ENCODE results near the gene AGRN. TPM values are rescaled to one million over a fixed set of nuclear protein-coding genes. Genes with fewer than 3 reads are reported as not detected.

AGRN gene
- total and polyA plus RNA-seq, 2 of the 4 experiments (the other 2 are of a cell fraction): 8.1 to 115 TPM

GRCh38 chr1:1004780-1005697 is 14.9 kb upstream of the AGRN start:
- TF ChIP-seq NFE2L2 (IDR thresholded peaks at IDR 0.05; ENCODE audit: low read depth, low read length) (no peak), BHLHE40 (IDR thresholded peaks at IDR 0.05; ENCODE audit: low read depth, low read length) (peak; percentile 31; the same call in 1 of the 2 replicates)
- Histone ChIP-seq H3K23ac (ENCODE audit: low read depth, low read length) (no peak overlapping the region), H2AK5ac (ENCODE audit: low read depth, low read length) (peak overlapping the region; percentile 50; the same call in 1 of the 2 replicates), H2AFZ (replicated peaks; ENCODE audit: low read length, poor library complexity) (peak overlapping the region; percentile 72), H3K4me3 (ENCODE audit: insufficient read depth, low read depth, low read length) (no peak overlapping the region), H2BK120ac (ENCODE audit: low read depth, low read length) (no peak overlapping the region), H3K9ac (ENCODE audit: low read depth, low read length) (no peak overlapping the region), H3K14ac (replicated peaks; ENCODE audit: low read depth, low read length) (no peak overlapping the region), H3K79me1 (ENCODE audit: low read depth in 1 of 2, low read length in 2 of 2) (peaks cover 9 to 24% of the 10 kb centered on the region in 2 experiments; a peak in 3 of 4 replicates), H3K18ac (ENCODE audit: low read depth, low read length) (no peak overlapping the region), H2BK20ac (ENCODE audit: low read depth, low read length) (no peak overlapping the region), H3K36me3 (ENCODE audit: control insufficient read depth, insufficient read depth, low read length) (no peaks in the 10 kb centered on the region), H4K91ac (ENCODE audit: insufficient read depth, low read depth, low read length) (no peak overlapping the region), H2AK9ac (replicated peaks; ENCODE audit: low read depth, low read length, poor library complexity) (peak overlapping the region; percentile 77), H3K27ac (ENCODE audit: insufficient read depth, low read length) (no peak overlapping the region), H4K8ac (ENCODE audit: low read depth in 2 of 2, low read length in 2 of 2) (peak overlapping the region in 1 of 2 experiments; percentile 15; a peak in 1 of 4 replicates), H3K56ac (ENCODE audit: extremely low read depth, insufficient read depth, low read length) (no peak overlapping the region), H3K4me1 (ENCODE audit: control insufficient read depth, insufficient read depth, low read length) (peaks cover 8% of the 10 kb centered on the region), H3K9me3 (ENCODE audit: control insufficient read depth, insufficient read depth, low read length) (no peaks in the 10 kb centered on the region), H3K27me3 (ENCODE audit: control insufficient read depth, insufficient read depth, low read length) (no peaks in the 10 kb centered on the region), H3K4ac (ENCODE audit: low read depth, low read length) (no peak overlapping the region), H2BK15ac (ENCODE audit: low read depth, low read length) (no peak overlapping the region), H4K5ac (ENCODE audit: low read depth, low read length) (no peak overlapping the region), H3K9me1 (ENCODE audit: insufficient read depth, low read length) (peaks cover 6% of the 10 kb centered on the region; the same call in 1 of the 2 replicates), H2BK5ac (ENCODE audit: low read depth, low read length, poor library complexity, severe bottlenecking) (peak overlapping the region; percentile 44), H3K4me2 (ENCODE audit: low read depth, low read length) (no peak overlapping the region), H4K20me1 (ENCODE audit: insufficient read depth, low read length) (peaks cover 4% of the 10 kb centered on the region; the same call in 1 of the 2 replicates)
- in situ Hi-C loops (cut with MboI; ENCODE audit: low sequenced_read_pairs) (no loop called here), intact Hi-C loops (cut with micrococcal nuclease) (loop anchor here (5.0 kb wide), 1 partner anchor 52 kb away; no protein-coding TSS in a partner anchor), dilution Hi-C loops (cut with HindIII; ENCODE audit: low sequenced_read_pairs, unreplicated experiment) (no loop called here)
- ChIA-PET CTCF (interaction anchor here (0.5 kb wide), 1 partner anchor 135 kb away, joined by 3 read pairs; no protein-coding TSS in a partner anchor), POLR2A (ENCODE audit: unreplicated experiment) (no interaction called here)
- BruUV-seq (replicated peaks): no TSS peak
- DNase-seq: peak; percentile 66
- ATAC-seq (ENCODE audit: low read depth): peak; percentile 61
- WGBS, 2 experiments (ENCODE audit: extremely low coverage in 2 of 2, insufficient read length in 1 of 2): 73% methylated on average over 3 of the region's 21 CpGs; no CpG with 5 or more reads in 1 of the 2 experiments

Measured in IMR-90 (cell line).